H1 (cell line): Measurements from ENCODE around the gene RAB3GAP1.

Experiments used
- CHD2 ChIP-seq: IDR thresholded peaks from 2 replicates; pipeline ENCODE4 v1.6.1; 2012; ENCODE audit warnings: low read length, improper control_type of control experiment
- CREB1 ChIP-seq: IDR thresholded peaks from 2 replicates; pipeline ENCODE4 v1.6.1; 2012; ENCODE audit warnings: inconsistent platforms
- KDM1A ChIP-seq: fragments of 200-600, 300-600 bp; sonication (generic); IDR thresholded peaks from 2 replicates; pipeline ENCODE4 v1.7.1; 2016; ENCODE audit warnings: mild to moderate bottlenecking, low read length, borderline replicate concordance
- POLR2A ChIP-seq, 2 experiments: IDR thresholded peaks; 1 replicate in 1 of 2; 2 replicates in 1 of 2; pipeline ENCODE4 v1.6.1; 2011; ENCODE audit warnings: low read depth in 2 of 2, low read length in 2 of 2, mild to moderate bottlenecking in 2 of 2; ENCODE audit errors: control extremely low read depth in 1 of 2
- RFX5 ChIP-seq: IDR thresholded peaks from 2 replicates; pipeline ENCODE4 v1.6.1; 2011; ENCODE audit warnings: low read depth, low read length, improper control_type of control experiment, borderline replicate concordance
- SIN3A ChIP-seq, 2 experiments: IDR thresholded peaks in 1 of 2; conservative IDR thresholded peaks in 1 of 2; 2 replicates each; pipeline ENCODE4 v1.6.1; 2011 to 2012; ENCODE audit warnings: low read length in 2 of 2, improper control_type of control experiment in 1 of 2, low read depth in 1 of 2, mild to moderate bottlenecking in 1 of 2
- USF2 ChIP-seq: IDR thresholded peaks from 2 replicates; pipeline ENCODE4 v1.6.1; 2011; ENCODE audit warnings: low read length, improper control_type of control experiment
- TF ChIP-seq, protein P1 (sequence below): IDR thresholded peaks from 2 replicates; pipeline ENCODE4 v1.6.1; 2011; ENCODE audit warnings: low read depth, mild to moderate bottlenecking, low read length; ENCODE audit not compliant: insufficient read depth

GRCh38 chr2:135159191-135159590 lies 107.1 kb downstream of the RAB3GAP1 start:
- TF ChIP-seq POLR2A (IDR thresholded peaks at IDR 0.05; ENCODE audit: control extremely low read depth in 1 of 2, low read depth in 2 of 2, low read length in 2 of 2) (no peak), KDM1A (no peak), CREB1 (no peak), SIN3A (conservative IDR thresholded peaks at IDR 0.05 in 1 of 2, IDR thresholded peaks at IDR 0.05 in 1 of 2; ENCODE audit: low read depth in 1 of 2, low read length in 2 of 2) (no peak), RFX5 (no peak), CHD2 (no peak), USF2 (no peak)
- TF ChIP-seq, protein P1, sequence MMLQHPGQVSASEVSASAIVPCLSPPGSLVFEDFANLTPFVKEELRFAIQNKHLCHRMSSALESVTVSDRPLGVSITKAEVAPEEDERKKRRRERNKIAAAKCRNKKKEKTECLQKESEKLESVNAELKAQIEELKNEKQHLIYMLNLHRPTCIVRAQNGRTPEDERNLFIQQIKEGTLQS, result no peak
